B cell (primary cell): ENCODE results near the gene C20orf202.
"Not testable (repeated sequence)": the region's sequence is repeated elsewhere in the genome, so short reads cannot be mapped to it uniquely, and the experiment has no call there.

ENCODE experiments used
- CTCF ChIP-seq: fragments of 200-600 bp; IDR thresholded peaks from one replicate; pipeline ENCODE4 v1.8.0; 2022; ENCODE audit warnings: antibody characterized with exemption, mild to moderate bottlenecking
- EZH2 ChIP-seq: IDR thresholded peaks from 2 replicates; pipeline ENCODE4 v1.6.1; 2012; ENCODE audit warnings: borderline replicate concordance, low read depth, mild to moderate bottlenecking, moderate library complexity, low read length; ENCODE audit not compliant: insufficient read depth, poor library complexity, severe bottlenecking

GRCh38 chr20:1216527-1217427 lies 13.5 kb downstream of the C20orf202 start:
- not testable (repeated sequence) for TF ChIP-seq CTCF, EZH2
